ENCODE data around the gene UBXN10.

UBXN10 gene

DNA sequence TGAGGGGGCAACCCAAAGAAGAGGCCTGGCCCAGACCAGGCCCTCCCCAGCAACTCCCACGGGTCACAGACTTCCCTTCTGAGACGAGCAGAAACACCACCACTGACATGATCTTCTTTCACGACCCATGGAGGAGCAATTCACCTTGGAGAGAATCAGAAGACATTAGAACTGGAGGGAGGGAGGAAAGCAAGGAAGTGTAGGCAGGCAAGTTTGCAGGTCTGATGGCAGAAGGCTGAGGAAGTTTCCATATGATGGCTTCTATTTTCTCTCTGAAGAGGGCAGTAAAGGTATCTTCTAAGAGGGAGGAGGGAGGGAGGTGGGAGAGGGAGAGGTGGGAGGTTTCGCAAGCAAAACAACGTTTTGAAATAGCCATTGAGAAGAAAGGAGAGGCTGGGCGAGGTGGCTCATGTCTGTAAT, 1.4 kb upstream of the UBXN10 start:
- DNase-seq, result no peak

GRCh38 chr1:20184997-20185833, 681 bp upstream of the UBXN10 start:
- peak; percentile 40 for DNase-seq

GRCh38 chr1:20187103-20187812, 1.4 kb downstream of the UBXN10 start:
- DNase-seq, result no peak

DNA sequence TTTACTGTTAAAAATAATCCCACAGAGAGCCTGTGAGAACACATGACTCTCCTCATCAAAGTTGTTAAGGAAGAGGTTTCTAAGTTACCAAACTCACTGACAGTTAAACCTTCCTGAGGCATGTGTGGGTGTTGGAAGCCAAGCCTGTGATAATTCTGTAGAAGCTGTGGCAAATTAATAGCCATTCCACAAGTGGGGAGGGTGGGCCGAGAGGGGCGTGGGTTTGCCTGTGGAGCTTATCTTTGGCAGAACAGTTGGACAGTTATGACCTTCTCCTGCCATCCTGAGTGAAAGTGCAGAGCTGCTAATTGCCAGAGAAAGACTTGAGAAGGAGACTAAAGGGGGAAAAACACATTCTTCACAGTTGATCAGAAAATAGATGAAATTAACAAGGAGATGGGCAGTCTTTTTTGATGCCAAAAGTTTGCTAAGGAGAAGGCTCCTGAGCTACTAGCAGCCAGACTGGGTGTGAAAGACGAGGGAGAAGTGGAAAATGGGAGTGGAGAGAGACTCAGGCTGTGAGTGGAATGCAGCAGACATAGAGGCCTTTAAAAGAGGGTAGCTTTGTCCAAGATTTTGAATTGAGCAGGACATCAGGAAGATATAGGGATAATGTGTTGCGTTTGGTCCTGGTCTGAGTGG, 2.0 kb downstream of the UBXN10 start:
- no peak for DNase-seq

DNA sequence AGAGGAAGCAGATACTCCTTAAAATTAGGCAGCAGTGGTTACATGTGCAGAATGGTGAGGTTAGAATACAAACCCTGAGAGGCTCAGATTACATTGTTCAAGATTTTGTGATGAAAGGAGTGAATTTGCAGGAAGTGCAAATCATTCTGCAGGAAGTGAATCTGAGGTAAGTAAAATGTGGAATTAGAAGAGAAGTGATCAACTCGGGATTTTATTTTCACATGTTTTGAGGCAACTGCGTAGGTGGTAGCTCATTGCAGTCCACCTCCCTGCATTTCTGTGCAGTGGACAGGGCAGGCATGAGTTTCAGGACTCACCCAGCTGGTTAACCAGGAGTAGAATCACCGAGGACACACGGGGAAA, 2.5 kb downstream of the UBXN10 start:
- no peak for DNase-seq

GRCh38 chr1:20189664-20190063, 3.8 kb downstream of the UBXN10 start:
- DNase-seq, result no peak

GRCh38 chr1:20190256-20191160, 4.6 kb downstream of the UBXN10 start:
- DNase-seq, result no peak

- no peak for DNase-seq
These were observed 5.5 kb downstream of the UBXN10 start for GRCh38 chr1:20191266-20191825.

DNA sequence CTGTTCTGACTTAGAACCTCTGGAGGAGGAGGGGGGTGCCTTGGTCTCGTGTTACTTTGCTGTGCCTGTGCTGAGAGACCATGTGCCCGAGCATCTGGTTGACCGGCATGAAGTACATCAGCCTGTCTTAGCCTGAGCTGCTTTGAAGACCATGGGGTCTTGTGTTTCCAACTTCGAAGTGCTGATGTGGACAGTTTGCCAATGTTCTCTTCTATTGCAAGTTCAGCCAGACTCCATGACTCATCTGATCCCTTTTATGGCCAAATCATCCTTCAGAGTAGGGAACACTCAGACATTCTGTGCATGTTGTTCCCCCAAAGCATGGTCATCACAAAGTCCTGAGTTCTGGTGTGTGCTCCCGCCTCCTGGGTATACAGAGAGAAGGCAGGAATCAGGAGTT, 6.5 kb downstream of the UBXN10 start:
- no peak for DNase-seq

DNA sequence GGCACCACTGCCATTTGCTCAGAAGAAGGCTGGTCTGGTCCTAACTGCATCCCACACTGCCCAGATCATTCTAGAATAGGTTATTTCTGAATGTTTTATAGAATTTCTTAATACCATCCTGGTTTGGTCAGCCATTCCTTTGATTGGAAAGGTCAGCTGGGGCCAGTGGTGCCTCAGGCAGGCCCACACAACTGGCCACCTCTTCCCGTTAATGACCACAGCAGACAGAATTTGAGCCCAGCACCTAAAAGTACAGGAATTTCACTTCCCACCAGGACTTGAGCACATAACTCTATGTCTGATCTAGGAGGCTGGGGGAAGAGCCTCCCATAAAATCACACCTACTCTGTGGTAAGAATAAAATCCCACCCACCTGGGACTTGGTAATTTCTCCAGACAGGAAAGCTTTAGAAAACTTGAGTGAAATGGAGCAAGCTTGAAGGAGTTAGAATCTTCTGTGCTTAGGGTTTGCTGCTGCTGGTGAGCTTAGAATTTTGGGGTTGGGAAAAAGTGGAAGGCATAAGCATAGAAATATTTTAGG, 7.0 kb downstream of the UBXN10 start:
- no peak for DNase-seq

GRCh38 chr1:20194224-20194623, 8.3 kb downstream of the UBXN10 start:
- no peak for DNase-seq

GRCh38 chr1:20194757-20195461, 9.0 kb downstream of the UBXN10 start:
- DNase-seq, result peak; percentile 75

DNA sequence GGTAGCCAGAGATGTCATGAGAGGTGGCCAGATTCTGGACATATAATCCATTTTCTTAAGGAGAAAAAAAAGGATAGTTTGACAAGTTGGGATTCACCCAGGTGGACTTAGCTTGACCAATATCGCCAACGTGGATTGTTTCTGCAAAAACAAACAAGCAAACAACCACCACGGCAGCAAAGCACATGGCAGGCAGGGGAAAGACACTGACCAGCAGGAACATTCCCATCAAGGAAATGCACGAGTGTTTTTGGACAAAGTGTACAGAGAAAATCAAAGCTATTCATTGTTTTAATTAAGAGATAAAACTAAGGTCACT, 9.5 kb downstream of the UBXN10 start:
- no peak for DNase-seq

DNA sequence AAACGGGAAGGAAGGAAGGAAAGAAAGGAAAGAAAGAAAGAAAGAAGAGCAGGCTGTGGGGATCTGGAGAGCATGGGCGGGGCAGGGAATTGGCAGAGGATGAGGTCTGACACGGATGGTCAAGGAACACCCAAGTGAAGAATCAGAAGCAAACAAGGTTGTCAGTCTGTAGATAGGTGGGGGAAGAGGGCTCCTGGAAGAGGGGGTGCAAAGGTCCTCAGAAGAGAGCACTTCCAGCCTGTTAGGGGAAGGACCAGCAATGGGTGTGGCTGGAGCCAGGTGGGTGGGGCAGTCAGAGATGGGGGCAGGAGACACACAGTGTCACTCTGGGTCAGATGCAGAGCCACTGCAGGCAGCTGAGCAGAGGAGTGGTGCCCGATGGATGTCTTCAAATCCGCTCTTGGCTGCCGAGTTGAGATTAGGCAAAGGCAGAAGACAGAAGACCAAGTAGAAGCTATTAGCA, 11.5 kb downstream of the UBXN10 start:
- DNase-seq, result no peak

DNA sequence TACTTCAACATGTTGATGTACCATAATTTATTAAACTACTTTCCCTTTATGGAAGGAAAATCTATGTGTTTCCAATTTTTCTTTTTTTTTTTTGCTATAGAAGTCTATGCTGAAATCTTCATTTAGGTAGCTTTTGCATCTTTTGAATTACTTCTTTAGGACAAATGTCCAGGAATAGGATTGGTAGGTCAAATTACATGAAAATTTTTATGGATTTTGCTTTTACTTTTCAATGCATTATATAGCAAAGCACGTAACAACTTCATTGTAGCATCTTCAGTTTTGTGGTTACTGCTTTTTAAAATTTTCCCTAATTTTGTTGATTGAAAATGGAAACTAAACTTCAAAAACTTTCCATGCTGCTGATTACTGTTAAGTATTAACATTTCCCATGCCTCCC, 12.4 kb downstream of the UBXN10 start:
- DNase-seq, result no peak

- DNase-seq, result no peak
These were observed 13.0 kb downstream of the UBXN10 start for GRCh38 chr1:20198918-20199317.

GRCh38 chr1:20199403-20199802, 13.5 kb downstream of the UBXN10 start:
- no peak for DNase-seq

- DNase-seq, result no peak
These were observed 13.9 kb downstream of the UBXN10 start for GRCh38 chr1:20199840-20200239.

- DNase-seq, result no peak
These were observed 15.1 kb downstream of the UBXN10 start for GRCh38 chr1:20200966-20201365.

DNA sequence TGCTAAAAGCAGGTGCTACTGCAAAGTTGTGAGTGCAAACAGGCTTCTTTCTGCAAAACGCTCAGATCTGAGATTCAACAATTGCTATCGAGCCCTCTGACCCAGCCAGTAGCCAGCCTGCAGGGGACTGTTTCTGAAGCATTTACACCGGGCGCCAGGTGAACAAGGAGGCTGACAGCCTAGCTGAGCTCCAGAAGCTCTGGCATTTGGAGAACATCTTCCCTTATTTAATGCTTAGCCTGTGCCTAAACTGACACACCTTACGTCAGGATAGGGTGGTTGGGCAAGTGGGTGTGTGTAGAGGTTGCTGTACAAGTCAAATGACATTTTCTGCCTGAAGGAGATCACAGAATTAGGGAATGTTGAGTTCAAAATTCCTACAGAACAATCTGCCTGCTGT, 16.3 kb downstream of the UBXN10 start:
- no peak for DNase-seq

- DNase-seq, result no peak
These were observed 21.6 kb downstream of the UBXN10 start for GRCh38 chr1:20207546-20207945.

DNA sequence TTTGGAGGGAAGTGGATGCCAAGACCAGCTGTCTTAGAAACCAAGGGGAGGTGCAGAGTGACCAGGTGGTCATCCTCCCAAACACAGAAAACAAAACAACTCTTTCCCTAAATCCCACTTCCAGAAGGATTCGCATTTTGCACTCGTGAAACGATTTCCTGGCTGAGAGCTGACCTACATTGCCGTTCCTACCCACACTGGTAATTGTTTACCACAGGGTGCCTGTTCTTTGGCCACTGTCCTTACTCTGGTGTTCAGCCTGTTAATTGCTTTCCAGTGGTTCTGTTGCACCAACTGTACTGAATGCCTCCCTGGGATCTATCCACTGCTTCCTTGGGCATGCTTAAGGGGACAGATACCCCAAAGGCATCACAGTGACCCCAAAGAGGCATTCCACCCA, 23.6 kb downstream of the UBXN10 start:
- DNase-seq, result no peak
